NCI-H345 treated with DMSO at 0.1 percent for 48 hours (cell line): Measurements from ENCODE around the gene CDC14B.
"Not testable (repeated sequence)": the region's sequence is repeated elsewhere in the genome, so short reads cannot be mapped to it uniquely, and the experiment has no call there.

Source experiments
- DNase-seq: peaks from one replicate; lab custom pipeline; 2025; ENCODE audit not compliant: unreplicated experiment; lab: John Stamatoyannopoulos, UW

Gene CDC14B

GRCh38 chr9:96626912-96627311 is 7.3 kb upstream of the CDC14B start:
- DNase-seq = no peak

GRCh38 chr9:96621618-96622017 is 2.0 kb upstream of the CDC14B start:
- no peak for DNase-seq

GRCh38 chr9:96620832-96621269 is 1.2 kb upstream of the CDC14B start:
- DNase-seq = no peak

DNA sequence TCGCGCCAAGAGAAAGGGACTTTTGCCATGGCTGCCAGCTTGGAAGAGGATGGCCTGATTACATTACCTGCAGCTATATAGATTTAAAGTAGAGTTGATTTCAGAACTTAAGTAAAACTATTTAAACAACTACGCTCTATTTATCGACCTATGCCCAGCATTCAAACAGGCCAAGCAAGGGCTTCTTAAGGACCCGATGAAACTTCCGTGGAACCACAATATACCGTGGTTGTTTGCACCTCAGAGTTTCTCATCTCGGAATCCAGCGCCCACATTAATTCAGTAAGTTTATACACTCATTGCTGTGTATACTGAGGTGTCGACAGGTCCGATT is 505 bp upstream of the CDC14B start:
- no peak for DNase-seq

DNA sequence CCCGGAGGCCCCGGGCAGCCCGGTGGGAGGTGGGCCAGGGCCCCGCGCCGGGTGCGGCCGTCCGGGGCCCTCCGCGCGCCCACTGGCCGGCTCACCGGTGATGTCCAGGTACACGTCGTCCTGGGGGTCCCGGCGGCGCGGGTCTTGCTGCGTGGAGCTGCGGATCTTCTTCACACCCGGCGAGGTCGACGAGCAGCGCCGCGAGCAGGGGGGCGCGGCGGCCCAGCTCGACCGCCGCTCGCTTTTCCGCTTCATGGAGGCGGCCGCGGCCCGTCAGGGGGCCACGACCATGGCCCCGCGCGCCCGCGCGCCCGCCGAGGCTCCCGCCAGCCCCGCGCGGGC is 548 bp downstream of the CDC14B start:
- DNase-seq = no peak

- DNase-seq = no peak
These were observed 1.2 kb downstream of the CDC14B start for GRCh38 chr9:96618209-96619123.

GRCh38 chr9:96617439-96618185 is 2.0 kb downstream of the CDC14B start:
- no peak for DNase-seq

- DNase-seq = no peak
These were observed 2.7 kb downstream of the CDC14B start for GRCh38 chr9:96616817-96617438.

DNA sequence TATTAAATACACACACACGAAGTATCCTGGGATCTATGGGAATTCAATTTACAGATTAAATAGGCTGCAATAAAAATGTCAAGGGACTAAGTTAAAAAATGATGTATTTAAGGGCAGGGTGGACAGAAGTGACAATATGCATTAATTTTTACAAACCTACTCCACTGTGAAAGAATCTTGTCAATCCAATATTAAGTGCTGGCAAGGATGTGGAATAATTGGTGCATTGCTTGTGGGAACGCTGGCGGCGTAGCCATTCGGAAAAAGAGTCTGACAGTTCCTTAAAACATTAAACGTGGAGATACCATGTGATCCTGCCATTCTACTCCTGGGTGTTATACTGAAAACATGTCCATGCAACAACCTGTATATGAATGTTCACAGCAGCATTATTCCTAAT is 4.2 kb downstream of the CDC14B start:
- DNase-seq = no peak

DNA sequence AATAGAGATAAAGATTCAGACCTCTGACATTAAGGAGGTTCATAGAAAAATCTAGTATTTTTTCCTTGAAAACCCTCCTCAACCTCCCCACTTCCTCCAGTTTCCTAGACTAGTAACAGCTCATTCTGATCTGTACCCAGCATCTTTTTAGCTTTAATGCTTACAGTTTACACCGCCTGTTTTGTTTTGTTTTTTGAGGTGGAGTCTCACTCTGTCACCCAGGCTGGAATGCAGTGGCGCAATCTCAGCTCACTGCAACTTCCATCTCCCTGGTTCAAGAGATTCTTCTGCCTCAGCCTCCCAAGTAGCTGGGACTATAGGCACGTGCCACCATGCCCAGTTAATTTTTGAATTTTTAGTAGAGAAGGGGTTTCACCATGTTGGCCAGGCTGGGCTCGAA is 5.0 kb downstream of the CDC14B start:
- not testable (repeated sequence) for DNase-seq

- DNase-seq = no peak
These were observed 6.6 kb downstream of the CDC14B start for GRCh38 chr9:96612966-96613589.

DNA sequence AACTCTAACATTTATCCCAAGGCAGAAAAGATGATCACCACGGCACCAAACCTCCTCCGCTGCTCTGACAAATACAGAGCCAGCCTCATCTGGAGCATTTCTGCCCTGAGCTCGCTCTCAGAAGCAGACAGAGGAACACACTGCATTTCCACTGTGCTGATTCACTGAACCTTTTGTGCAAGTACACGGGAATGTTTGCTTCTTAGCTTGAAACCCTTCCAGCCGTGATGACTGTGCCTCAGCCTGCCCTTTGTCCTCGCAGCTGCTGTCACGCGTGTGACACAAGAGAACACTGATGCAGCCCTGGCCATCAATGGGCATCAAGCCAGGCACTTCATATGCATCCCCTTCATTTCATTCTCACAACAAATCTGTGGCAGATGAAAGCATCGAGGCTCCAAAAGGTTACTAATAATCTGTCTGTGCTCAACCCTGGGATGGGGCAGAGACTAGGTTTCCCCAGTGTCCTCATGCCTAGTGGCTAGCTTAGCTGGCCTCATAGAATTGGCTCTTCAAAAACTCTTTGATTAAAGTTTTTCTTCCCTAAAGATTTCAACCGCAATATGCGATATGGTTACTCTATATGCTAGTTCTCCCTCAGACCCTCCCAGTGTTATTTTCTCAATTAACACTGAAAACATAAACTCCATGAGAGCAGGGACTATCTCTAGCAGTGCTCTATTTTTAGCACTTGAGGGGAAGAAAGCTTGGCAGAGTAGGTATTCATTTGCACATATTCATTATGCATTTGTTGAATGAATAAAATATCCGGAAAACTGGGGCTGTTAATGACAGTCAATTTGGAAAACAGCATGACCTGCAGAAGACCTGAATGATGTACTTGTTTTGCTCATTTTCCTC is 7.3 kb downstream of the CDC14B start:
- DNase-seq = peak; percentile 84

- DNase-seq = no peak
These were observed 8.3 kb downstream of the CDC14B start for GRCh38 chr9:96611302-96611701.

DNA sequence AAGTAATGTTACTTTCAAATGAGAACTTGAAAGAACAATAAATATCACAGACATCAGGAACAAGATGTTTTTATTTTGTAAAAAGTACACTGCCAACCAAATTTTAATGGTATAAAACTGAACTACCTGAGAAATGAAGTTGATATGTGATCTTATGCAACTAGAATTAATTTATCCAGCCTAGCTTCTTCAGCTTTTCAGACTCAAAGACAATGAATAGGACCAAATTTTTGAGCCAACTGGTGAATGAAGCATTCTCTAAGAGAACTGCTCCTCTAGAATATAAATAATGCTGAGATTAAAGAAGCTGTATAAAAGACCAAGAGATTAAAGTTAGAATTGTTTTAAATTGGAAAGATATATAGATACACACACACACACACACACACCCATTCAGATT is 9.9 kb downstream of the CDC14B start:
- DNase-seq = no peak

- no peak for DNase-seq
These were observed 11.7 kb downstream of the CDC14B start for GRCh38 chr9:96607971-96608370.

DNA sequence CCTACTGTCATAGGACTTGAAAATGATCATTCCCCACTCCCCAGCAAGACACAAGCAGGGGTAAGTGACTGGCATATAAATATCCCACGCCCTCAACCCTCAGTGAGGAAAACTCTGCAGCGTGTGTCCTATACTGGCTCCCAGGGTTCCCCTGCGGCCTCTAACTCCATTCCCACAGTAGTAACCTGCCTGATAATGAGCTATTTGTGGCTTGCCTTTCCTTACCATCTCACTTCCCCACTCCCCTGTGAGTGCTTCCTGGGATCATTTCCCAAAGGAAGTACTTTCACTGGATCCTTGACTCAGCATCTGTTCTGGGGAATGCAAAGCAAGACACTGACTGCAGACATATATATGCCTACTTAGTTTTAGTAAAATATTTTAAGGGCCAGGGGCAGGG is 14.3 kb downstream of the CDC14B start:
- no peak for DNase-seq

DNA sequence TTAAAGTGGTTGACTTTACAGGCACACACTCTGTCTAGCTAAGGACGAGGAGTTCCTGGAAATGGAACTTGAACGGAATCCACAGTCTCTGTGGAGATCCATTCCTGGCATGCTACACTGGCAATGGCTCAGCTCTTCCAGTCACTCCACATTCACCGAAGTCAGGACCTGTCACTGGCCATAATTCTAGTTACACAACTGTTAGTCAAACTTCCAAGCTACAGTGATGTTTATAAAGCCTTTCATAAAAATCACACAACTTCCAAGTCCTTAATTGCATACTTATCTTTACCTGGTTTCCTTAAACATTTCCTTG is 15.7 kb downstream of the CDC14B start:
- DNase-seq = no peak

DNA sequence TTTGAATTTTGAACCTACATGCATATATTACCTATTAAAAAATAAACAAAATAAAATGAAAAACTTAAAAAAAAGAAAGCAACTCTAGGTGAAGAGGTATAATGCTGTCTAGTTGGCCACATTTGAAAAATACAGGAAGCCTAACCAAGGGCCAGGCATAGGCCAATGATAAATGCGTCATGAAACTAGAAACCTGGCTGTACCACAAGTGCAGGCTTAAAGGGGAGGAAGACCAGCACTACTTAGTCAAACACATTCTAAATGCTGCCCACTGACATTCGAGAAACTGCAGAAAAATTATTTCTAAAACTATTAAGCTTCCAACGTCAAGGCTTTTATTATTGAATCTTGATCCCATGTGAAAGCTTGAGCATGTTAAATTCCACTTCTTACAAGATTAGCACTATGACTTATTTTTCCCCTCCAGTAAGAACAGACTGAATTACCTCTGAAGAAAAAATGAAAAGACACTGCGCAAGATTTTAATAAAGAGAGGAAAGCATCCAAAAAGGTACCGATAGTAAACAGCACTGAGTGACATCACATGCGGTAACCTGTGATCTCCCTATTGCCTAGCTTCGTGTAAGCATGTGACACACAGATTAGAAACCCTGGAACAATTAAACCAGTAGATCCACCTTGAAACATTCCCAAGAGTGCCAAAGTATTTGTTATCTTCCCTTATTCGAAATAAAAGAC is 16.2 kb downstream of the CDC14B start:
- no peak for DNase-seq

DNA sequence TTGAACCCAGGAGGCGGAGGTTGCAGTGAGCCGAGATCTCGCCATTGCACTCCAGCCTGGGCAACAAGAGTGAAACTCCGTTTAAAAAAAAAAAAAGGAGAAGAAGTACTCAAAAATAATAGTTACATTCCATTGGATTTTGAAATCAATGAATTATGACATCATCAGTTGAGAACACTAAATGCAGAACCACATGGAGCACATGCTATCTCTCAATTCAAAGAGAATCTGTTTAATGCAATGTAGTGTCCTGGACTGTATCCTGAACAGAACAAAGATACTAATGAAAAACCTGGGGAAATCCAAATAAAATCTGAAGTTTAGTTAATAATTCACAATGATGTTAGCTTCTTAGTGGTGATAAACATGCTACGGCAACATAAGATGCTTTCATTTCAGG is 20.3 kb downstream of the CDC14B start:
- no peak for DNase-seq

- DNase-seq = no peak
These were observed 23.0 kb downstream of the CDC14B start for GRCh38 chr9:96596601-96597111.
